Measurements from ENCODE around the gene TIMP2.

- TF ChIP-seq GATA3 (IDR thresholded peaks at IDR 0.05; ENCODE audit: low read depth, low read length) (no peak), GATA2 (IDR thresholded peaks at IDR 0.05; ENCODE audit: low read depth, low read length) (no peak)
These were observed 42.6 kb downstream of the TIMP2 start for GRCh38 chr17:78882540-78883088.
